Fibroblast of lung (primary cell): ENCODE results near the gene MECR. TPM values are rescaled to one million over a fixed set of nuclear protein-coding genes. Genes with fewer than 3 reads are reported as not detected.
A peak's percentile ranks its signal among the peaks of the same experiment; 100 is the strongest.

Experiments
- DNase-seq, 2 donors: peaks; one replicate each; pipeline versions ENCODE4 v3.0.0 to v3.0.0-alpha.2; 2010; ENCODE audit warnings: low read depth in 2 of 2
- H2AFZ ChIP-seq: 2 replicates; pipeline ENCODE4 v1.5.1; 2012; ENCODE audit warnings: low read length, control low read depth, inconsistent platforms
- H3K27ac ChIP-seq: 2 replicates; pipeline ENCODE4 v1.5.1; 2011; ENCODE audit warnings: low read length, control low read depth; ENCODE audit not compliant: insufficient read depth
- H3K27me3 ChIP-seq: 2 replicates; pipeline ENCODE4 v1.5.1; 2011; ENCODE audit warnings: mild to moderate bottlenecking, low read length; ENCODE audit not compliant: control insufficient read depth, insufficient read depth
- H3K36me3 ChIP-seq: 2 replicates; pipeline ENCODE4 v1.5.1; 2011; ENCODE audit warnings: low read length; ENCODE audit not compliant: control insufficient read depth, insufficient read depth
- H3K4me1 ChIP-seq: 2 replicates; pipeline ENCODE4 v1.5.1; 2011; ENCODE audit warnings: low read length; ENCODE audit not compliant: control insufficient read depth, insufficient read depth; ENCODE audit errors: extremely low read depth
- H3K4me2 ChIP-seq: 2 replicates; pipeline ENCODE4 v1.5.1; 2011; ENCODE audit warnings: low read length, control low read depth; ENCODE audit not compliant: insufficient read depth; ENCODE audit errors: extremely low read depth
- H3K4me3 ChIP-seq, 4 experiments: fragments of 200-600 bp in 1 of 4; sonication (generic) in 1 of 4; replicated peaks in 1 of 4; 2 replicates each; pipeline ENCODE4 v1.5.1; 2011 to 2016; ENCODE audit warnings: low read length in 4 of 4, low read depth in 3 of 4, mild to moderate bottlenecking in 3 of 4, control low read depth in 2 of 4, inconsistent platforms in 1 of 4, mixed read lengths in 1 of 4; ENCODE audit not compliant: insufficient read depth in 1 of 4; ENCODE audit errors: control extremely low read depth in 1 of 4
- H3K79me2 ChIP-seq: 2 replicates; pipeline ENCODE4 v1.5.1; 2012; ENCODE audit warnings: mild to moderate bottlenecking, low read length, inconsistent platforms; ENCODE audit not compliant: control insufficient read depth, insufficient read depth
- H3K9ac ChIP-seq: 2 replicates; pipeline ENCODE4 v1.5.1; 2011; ENCODE audit warnings: mild to moderate bottlenecking, low read length, control low read depth; ENCODE audit not compliant: insufficient read depth
- H3K9me3 ChIP-seq: 2 replicates; pipeline ENCODE4 v1.5.1; 2012; ENCODE audit warnings: low read depth, low read length; ENCODE audit not compliant: control insufficient read depth, insufficient read depth
- H4K20me1 ChIP-seq: 2 replicates; pipeline ENCODE4 v1.5.1; 2011; ENCODE audit warnings: low read length; ENCODE audit not compliant: control insufficient read depth, insufficient read depth; ENCODE audit errors: extremely low read depth
- CTCF ChIP-seq, 2 donors: IDR thresholded peaks in 1 of 2; conservative IDR thresholded peaks in 1 of 2; 1 replicate in 1 of 2; 2 replicates in 1 of 2; pipeline ENCODE4 v1.5.1; 2011 to 2012; ENCODE audit warnings: low read length in 2 of 2, control low read depth in 1 of 2, inconsistent platforms in 1 of 2, low read depth in 1 of 2, mild to moderate bottlenecking in 1 of 2
- EZH2 ChIP-seq: IDR thresholded peaks from 2 replicates; pipeline ENCODE4 v1.5.1; 2012; ENCODE audit warnings: low read length, control low read depth, mild to moderate bottlenecking; ENCODE audit errors: missing control alignments
- polyA plus RNA-seq, 2 donors: library from polyadenylated mRNA; depleted of rRNA in 1 of 2; stranded (reverse) in 1 of 2; unstranded in 1 of 2; fragments of >200 nt; gene quantifications; 2 replicates each; pipeline ENCODE4 v1.2.1, GENCODE V29; 2011 to 2012; ENCODE audit warnings: missing spikeins in 1 of 2
- total RNA-seq: library from RNA; depleted of rRNA; stranded (reverse); fragments of >200 nt; gene quantifications from 2 replicates; pipeline ENCODE4 v1.2.1, GENCODE V29; 2014

The MECR gene
- total and polyA plus RNA-seq, 2 donors (not counting 1 experiment from before 2014, with no cell fraction given) = 17.5 to 19.8 TPM

GRCh38 chr1:29239142-29239541 lies 8.4 kb upstream of the MECR start:
- Histone ChIP-seq H4K20me1 (no peaks in the 10 kb centered on the region), H3K9ac (no peak overlapping the region), H3K27ac (no peak overlapping the region), H3K79me2 (no peaks in the 10 kb centered on the region), H2AFZ (no peak overlapping the region), H3K9me3 (no peaks in the 10 kb centered on the region), H3K36me3 (no peaks in the 10 kb centered on the region), H3K4me1 (peaks cover 8% of the 10 kb centered on the region), H3K4me2 (no peak overlapping the region), H3K27me3 (peaks cover 27% of the 10 kb centered on the region), H3K4me3 (no peak overlapping the region)
- TF ChIP-seq CTCF (conservative IDR thresholded peaks at IDR 0.05 in 1 of 2, IDR thresholded peaks at IDR 0.05 in 1 of 2; ENCODE audit: low read depth in 1 of 2, low read length in 2 of 2) = no peak
- TF ChIP-seq EZH2 = no peak
- DNase-seq = peak in 1 of 2 donors; percentile 35

GRCh38 chr1:29238620-29239002 lies 7.9 kb upstream of the MECR start:
- H3K9me3 ChIP-seq = no peaks in the 10 kb centered on the region
- H2AFZ ChIP-seq = no peak overlapping the region
- H3K27me3 ChIP-seq = peaks cover 27% of the 10 kb centered on the region
- no peaks in the 10 kb centered on the region for H3K36me3 ChIP-seq
- TF ChIP-seq EZH2 (no peak), CTCF (conservative IDR thresholded peaks at IDR 0.05 in 1 of 2, IDR thresholded peaks at IDR 0.05 in 1 of 2; ENCODE audit: low read depth in 1 of 2, low read length in 2 of 2) (no peak)
- no peak overlapping the region for H3K9ac ChIP-seq
- H3K4me3 ChIP-seq = peak overlapping the region in 1 of 4 experiments; percentile 48
- H3K27ac ChIP-seq = no peak overlapping the region
- H3K4me1 ChIP-seq = peaks cover 8% of the 10 kb centered on the region
- H3K4me2 ChIP-seq = no peak overlapping the region
- no peaks in the 10 kb centered on the region for H4K20me1 ChIP-seq
- H3K79me2 ChIP-seq = no peaks in the 10 kb centered on the region
- DNase-seq = no peak

- H3K4me3 ChIP-seq = peak overlapping the region in 3 of 4 experiments; percentile 4 to 48 (median 33)
- no peak overlapping the region for H3K9ac ChIP-seq
- peaks cover 27% of the 10 kb centered on the region for H3K27me3 ChIP-seq
- H3K27ac ChIP-seq = no peak overlapping the region
- peak overlapping the region; percentile 53 for H2AFZ ChIP-seq
- TF ChIP-seq EZH2 (peak; percentile 90), CTCF (conservative IDR thresholded peaks at IDR 0.05 in 1 of 2, IDR thresholded peaks at IDR 0.05 in 1 of 2; ENCODE audit: low read depth in 1 of 2, low read length in 2 of 2) (no peak)
- peaks cover 8% of the 10 kb centered on the region for H3K4me1 ChIP-seq
- peak overlapping the region; percentile 54 for H3K4me2 ChIP-seq
- no peaks in the 10 kb centered on the region for H3K9me3 ChIP-seq
- DNase-seq = peak; percentile 29 to 43
- no peaks in the 10 kb centered on the region for H3K36me3 ChIP-seq
- H4K20me1 ChIP-seq = no peaks in the 10 kb centered on the region
- H3K79me2 ChIP-seq = no peaks in the 10 kb centered on the region
Observed at GRCh38 chr1:29237852-29238619, 7.3 kb upstream of the MECR start.
